ENCODE data around the gene DEFB118.
"Not testable (repeated sequence)": the region's sequence is repeated elsewhere in the genome, so short reads cannot be mapped to it uniquely, and the experiment has no call there.

GRCh38 chr20:31364272-31364671 lies 4.1 kb upstream of the DEFB118 start:
- not testable (repeated sequence) for TF ChIP-seq CTCF (IDR thresholded peaks at IDR 0.05; ENCODE audit: poor library complexity); EZH2 (IDR thresholded peaks at IDR 0.05; ENCODE audit: borderline replicate concordance); EZH2phosphoT487 (IDR thresholded peaks at IDR 0.05; ENCODE audit: low read depth, severe bottlenecking, unreplicated experiment)

Measured in hepatocyte (in vitro differentiated cells).